ENCODE measurements around the gene AOPEP.
A peak's percentile ranks its signal among the peaks of the same experiment; 100 is the strongest.

AOPEP gene

GRCh38 chr9:94821098-94821887 lies 94.8 kb downstream of the AOPEP start:
- Histone ChIP-seq H3K27ac (ENCODE audit: low read depth, low read length) (no peak overlapping the region), H3K4me1 (ENCODE audit: control insufficient read depth in 5 of 5, insufficient read depth in 5 of 5, low read length in 5 of 5) (peaks cover 2 to 23% (median 15%) of the 10 kb centered on the region in 5 donors), H3K36me3 (ENCODE audit: control insufficient read depth in 5 of 5, insufficient read depth in 5 of 5, low read length in 5 of 5) (peaks cover 0 to 2% (median 0%) of the 10 kb centered on the region in 5 donors)

GRCh38 chr9:94822273-94822672 lies 95.8 kb downstream of the AOPEP start:
- Histone ChIP-seq H3K4me3 (ENCODE audit: low read depth in 1 of 5, low read length in 5 of 5) (no peak overlapping the region), H3K27ac (ENCODE audit: low read depth, low read length) (no peak overlapping the region), H3K9ac (ENCODE audit: low read length in 5 of 5) (no peak overlapping the region), H3K9me3 (ENCODE audit: control insufficient read depth in 5 of 5, low read length in 5 of 5) (no peaks in the 10 kb centered on the region), H3K36me3 (ENCODE audit: control insufficient read depth in 5 of 5, insufficient read depth in 5 of 5, low read length in 5 of 5) (peaks cover 0 to 2% (median 0%) of the 10 kb centered on the region in 5 donors), H3K4me1 (ENCODE audit: control insufficient read depth in 5 of 5, insufficient read depth in 5 of 5, low read length in 5 of 5) (peaks cover 2 to 31% (median 14%) of the 10 kb centered on the region in 5 donors), H3K27me3 (ENCODE audit: control insufficient read depth in 5 of 5, insufficient read depth in 4 of 5, low read length in 5 of 5) (no peaks in the 10 kb centered on the region)

More at GRCh38 chr9:94821098-94821887, 94.8 kb downstream of the AOPEP start:
- Histone ChIP-seq H3K9ac (ENCODE audit: low read length in 5 of 5) (no peak overlapping the region), H3K27me3 (ENCODE audit: control insufficient read depth in 5 of 5, insufficient read depth in 4 of 5, low read length in 5 of 5) (no peaks in the 10 kb centered on the region), H3K4me3 (ENCODE audit: low read depth in 1 of 5, low read length in 5 of 5) (no peak overlapping the region), H3K9me3 (ENCODE audit: control insufficient read depth in 5 of 5, low read length in 5 of 5) (no peaks in the 10 kb centered on the region)

GRCh38 chr9:94823710-94824109 lies 97.2 kb downstream of the AOPEP start:
- Histone ChIP-seq H3K4me3 (ENCODE audit: low read depth in 1 of 5, low read length in 5 of 5) (no peak overlapping the region), H3K36me3 (ENCODE audit: control insufficient read depth in 5 of 5, insufficient read depth in 5 of 5, low read length in 5 of 5) (peaks cover 0 to 2% (median 0%) of the 10 kb centered on the region in 5 donors), H3K27ac (ENCODE audit: low read depth, low read length) (no peak overlapping the region), H3K4me1 (ENCODE audit: control insufficient read depth in 5 of 5, insufficient read depth in 5 of 5, low read length in 5 of 5) (peaks cover 0 to 35% (median 16%) of the 10 kb centered on the region in 5 donors), H3K27me3 (ENCODE audit: control insufficient read depth in 5 of 5, insufficient read depth in 4 of 5, low read length in 5 of 5) (no peaks in the 10 kb centered on the region), H3K9ac (ENCODE audit: low read length in 5 of 5) (no peak overlapping the region), H3K9me3 (ENCODE audit: control insufficient read depth in 5 of 5, low read length in 5 of 5) (no peaks in the 10 kb centered on the region)

DNA sequence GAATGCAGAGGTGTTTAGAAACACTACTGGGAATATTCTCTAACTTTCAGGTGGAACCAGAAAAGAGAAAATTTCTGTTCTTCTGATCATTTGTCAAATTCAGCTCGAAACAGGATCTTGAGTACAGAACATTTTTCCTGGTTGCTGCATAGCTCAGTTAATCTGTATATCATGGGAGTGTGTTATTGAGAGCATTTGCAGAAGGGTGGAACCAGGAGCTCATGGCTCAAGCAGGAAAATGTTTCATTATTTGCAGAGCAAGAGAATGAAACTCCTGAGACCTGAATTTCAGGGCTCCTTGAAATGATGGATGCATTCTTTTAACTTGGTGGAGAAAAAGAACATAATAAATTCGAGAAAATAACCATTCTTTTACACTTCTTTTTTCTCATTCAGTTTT lies 97.9 kb downstream of the AOPEP start:
- H3K27ac ChIP-seq (ENCODE audit: low read depth, low read length) = no peak overlapping the region
- H3K4me3 ChIP-seq (ENCODE audit: low read depth in 1 of 5, low read length in 5 of 5) = no peak overlapping the region
- H3K9ac ChIP-seq (ENCODE audit: low read length in 5 of 5) = no peak overlapping the region
- H3K9me3 ChIP-seq (ENCODE audit: control insufficient read depth in 5 of 5, low read length in 5 of 5) = no peaks in the 10 kb centered on the region
- peaks cover 0 to 2% (median 0%) of the 10 kb centered on the region in 5 donors for H3K36me3 ChIP-seq (ENCODE audit: control insufficient read depth in 5 of 5, insufficient read depth in 5 of 5, low read length in 5 of 5)
- H3K27me3 ChIP-seq (ENCODE audit: control insufficient read depth in 5 of 5, insufficient read depth in 4 of 5, low read length in 5 of 5) = no peaks in the 10 kb centered on the region
- H3K4me1 ChIP-seq (ENCODE audit: control insufficient read depth in 5 of 5, insufficient read depth in 5 of 5, low read length in 5 of 5) = peaks cover 0 to 33% (median 16%) of the 10 kb centered on the region in 5 donors

GRCh38 chr9:94824913-94825610 lies 98.6 kb downstream of the AOPEP start:
- Histone ChIP-seq H3K9me3 (ENCODE audit: control insufficient read depth in 5 of 5, low read length in 5 of 5) (no peaks in the 10 kb centered on the region), H3K4me3 (ENCODE audit: low read depth in 1 of 5, low read length in 5 of 5) (no peak overlapping the region), H3K4me1 (ENCODE audit: control insufficient read depth in 5 of 5, insufficient read depth in 5 of 5, low read length in 5 of 5) (peaks cover 0 to 30% (median 16%) of the 10 kb centered on the region in 5 donors), H3K9ac (ENCODE audit: low read length in 5 of 5) (no peak overlapping the region), H3K27me3 (ENCODE audit: control insufficient read depth in 5 of 5, insufficient read depth in 4 of 5, low read length in 5 of 5) (no peaks in the 10 kb centered on the region), H3K36me3 (ENCODE audit: control insufficient read depth in 5 of 5, insufficient read depth in 5 of 5, low read length in 5 of 5) (peaks cover 0 to 2% (median 0%) of the 10 kb centered on the region in 5 donors), H3K27ac (ENCODE audit: low read depth, low read length) (no peak overlapping the region)

GRCh38 chr9:94825611-94825958 lies 99.1 kb downstream of the AOPEP start:
- Histone ChIP-seq H3K27me3 (ENCODE audit: control insufficient read depth in 5 of 5, insufficient read depth in 4 of 5, low read length in 5 of 5) (no peaks in the 10 kb centered on the region), H3K36me3 (ENCODE audit: control insufficient read depth in 5 of 5, insufficient read depth in 5 of 5, low read length in 5 of 5) (peaks cover 0 to 2% (median 0%) of the 10 kb centered on the region in 5 donors), H3K9ac (ENCODE audit: low read length in 5 of 5) (no peak overlapping the region), H3K9me3 (ENCODE audit: control insufficient read depth in 5 of 5, low read length in 5 of 5) (no peaks in the 10 kb centered on the region), H3K27ac (ENCODE audit: low read depth, low read length) (no peak overlapping the region), H3K4me1 (ENCODE audit: control insufficient read depth in 5 of 5, insufficient read depth in 5 of 5, low read length in 5 of 5) (peaks cover 0 to 30% (median 16%) of the 10 kb centered on the region in 5 donors), H3K4me3 (ENCODE audit: low read depth in 1 of 5, low read length in 5 of 5) (no peak overlapping the region)

- no peak overlapping the region for H3K9ac ChIP-seq (ENCODE audit: low read length in 5 of 5)
- H3K27ac ChIP-seq (ENCODE audit: low read depth, low read length) = no peak overlapping the region
- H3K4me3 ChIP-seq (ENCODE audit: low read depth in 1 of 5, low read length in 5 of 5) = peak overlapping the region in 1 of 5 donors; percentile 13
- H3K4me1 ChIP-seq (ENCODE audit: control insufficient read depth in 5 of 5, insufficient read depth in 5 of 5, low read length in 5 of 5) = peaks cover 0 to 30% (median 16%) of the 10 kb centered on the region in 5 donors
- H3K9me3 ChIP-seq (ENCODE audit: control insufficient read depth in 5 of 5, low read length in 5 of 5) = no peaks in the 10 kb centered on the region
- peaks cover 0 to 2% (median 0%) of the 10 kb centered on the region in 5 donors for H3K36me3 ChIP-seq (ENCODE audit: control insufficient read depth in 5 of 5, insufficient read depth in 5 of 5, low read length in 5 of 5)
- no peaks in the 10 kb centered on the region for H3K27me3 ChIP-seq (ENCODE audit: control insufficient read depth in 5 of 5, insufficient read depth in 4 of 5, low read length in 5 of 5)
Observed at GRCh38 chr9:94826044-94826443, 99.5 kb downstream of the AOPEP start.

DNA sequence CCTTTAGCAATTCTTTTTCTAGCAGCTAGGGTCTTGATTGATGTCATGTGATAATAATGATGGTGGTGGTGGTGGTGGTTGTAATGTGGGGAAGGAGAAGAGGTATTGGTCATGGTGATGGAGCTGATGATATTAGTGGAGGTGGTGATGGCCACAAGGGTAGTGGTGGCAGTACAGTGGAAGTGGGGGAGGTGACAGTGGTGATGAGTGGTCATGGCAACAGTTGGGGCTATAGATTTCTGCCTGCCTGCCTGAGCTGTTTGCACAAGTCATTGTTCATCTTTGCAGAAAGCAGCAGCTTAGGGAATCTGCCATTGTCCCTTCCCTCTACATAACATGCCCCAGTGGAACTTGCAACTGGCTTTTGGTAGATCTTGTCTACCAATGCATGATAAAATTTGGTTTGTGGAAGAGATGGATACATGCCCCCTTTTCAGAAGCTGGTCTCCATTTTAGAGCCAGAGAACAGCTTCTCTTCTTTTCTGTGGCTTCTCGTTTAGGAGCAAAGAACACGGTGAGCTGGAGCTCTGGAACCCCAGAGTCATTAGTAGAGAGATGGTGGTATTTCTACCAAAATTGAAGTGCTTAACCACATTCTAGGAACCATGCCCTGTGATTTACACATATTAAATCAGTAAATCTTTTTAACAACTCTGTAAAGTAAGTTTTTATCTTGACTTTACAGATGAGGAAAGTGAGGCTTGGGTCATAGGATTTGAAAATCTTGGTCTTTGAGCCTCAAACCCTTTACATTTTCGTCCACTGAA lies 100.3 kb downstream of the AOPEP start:
- H3K27ac ChIP-seq (ENCODE audit: low read depth, low read length) = no peak overlapping the region
- peak overlapping the region in 2 of 5 donors; percentile 9 to 56 for H3K9ac ChIP-seq (ENCODE audit: low read length in 5 of 5)
- H3K4me1 ChIP-seq (ENCODE audit: control insufficient read depth in 5 of 5, insufficient read depth in 5 of 5, low read length in 5 of 5) = peaks cover 0 to 30% (median 16%) of the 10 kb centered on the region in 5 donors

DNA sequence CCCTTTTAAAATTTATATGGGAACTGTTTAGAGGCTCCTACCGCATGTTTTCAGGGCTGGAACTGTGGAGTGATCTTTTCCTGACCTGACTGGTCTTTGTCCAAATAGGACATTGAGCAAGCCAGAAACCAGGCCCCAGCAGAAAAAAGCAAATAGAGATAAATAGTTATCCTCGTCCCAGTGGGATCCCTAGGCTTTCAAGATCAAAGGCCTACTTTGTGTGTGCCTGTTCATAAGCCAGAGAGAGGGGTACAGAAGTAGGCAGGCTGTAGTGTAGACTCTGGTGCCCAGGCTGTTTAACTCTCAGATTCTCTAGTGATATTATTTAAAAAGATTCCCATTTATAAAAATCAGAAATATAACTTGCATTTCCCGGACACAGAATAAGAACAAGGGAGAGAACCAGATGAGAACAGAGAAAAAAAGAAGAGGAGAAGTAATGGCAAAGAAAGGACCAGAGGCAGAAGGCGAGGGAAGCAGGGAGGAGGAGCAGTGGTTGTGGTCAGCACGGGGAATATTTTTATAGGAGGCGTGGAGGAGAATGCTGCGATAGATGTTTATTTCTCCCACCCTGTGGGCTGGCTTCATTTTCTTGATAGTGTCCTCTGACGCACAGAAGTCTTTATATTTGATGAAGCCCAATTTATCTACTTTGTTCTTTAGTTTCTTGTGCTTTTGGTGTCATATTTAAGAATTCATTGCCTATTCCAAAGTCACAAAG lies 101.2 kb downstream of the AOPEP start:
- Histone ChIP-seq H3K4me1 (ENCODE audit: control insufficient read depth in 5 of 5, insufficient read depth in 5 of 5, low read length in 5 of 5) (peaks cover 0 to 30% (median 16%) of the 10 kb centered on the region in 5 donors), H3K27ac (ENCODE audit: low read depth, low read length) (no peak overlapping the region), H3K27me3 (ENCODE audit: control insufficient read depth in 5 of 5, insufficient read depth in 4 of 5, low read length in 5 of 5) (no peaks in the 10 kb centered on the region), H3K4me3 (ENCODE audit: low read depth in 1 of 5, low read length in 5 of 5) (no peak overlapping the region), H3K9me3 (ENCODE audit: control insufficient read depth in 5 of 5, low read length in 5 of 5) (peaks cover 0 to 2% (median 0%) of the 10 kb centered on the region in 5 donors), H3K9ac (ENCODE audit: low read length in 5 of 5) (peak overlapping the region in 1 of 5 donors; percentile 56), H3K36me3 (ENCODE audit: control insufficient read depth in 5 of 5, insufficient read depth in 5 of 5, low read length in 5 of 5) (peaks cover 0 to 2% (median 0%) of the 10 kb centered on the region in 5 donors)

More for the DNA sequence above, 100.3 kb downstream of the AOPEP start:
- H3K36me3 ChIP-seq (ENCODE audit: control insufficient read depth in 5 of 5, insufficient read depth in 5 of 5, low read length in 5 of 5) = peaks cover 0 to 2% (median 0%) of the 10 kb centered on the region in 5 donors
- H3K4me3 ChIP-seq (ENCODE audit: low read depth in 1 of 5, low read length in 5 of 5) = no peak overlapping the region
- peaks cover 0 to 2% (median 0%) of the 10 kb centered on the region in 5 donors for H3K9me3 ChIP-seq (ENCODE audit: control insufficient read depth in 5 of 5, low read length in 5 of 5)
- no peaks in the 10 kb centered on the region for H3K27me3 ChIP-seq (ENCODE audit: control insufficient read depth in 5 of 5, insufficient read depth in 4 of 5, low read length in 5 of 5)

Measured in subcutaneous abdominal adipose tissue (tissue), 5 donors.